ENCODE measurements around the gene APLNR. TPM values are rescaled to one million over a fixed set of nuclear protein-coding genes. Genes with fewer than 3 reads are reported as not detected.

Gene APLNR
- polyA plus RNA-seq, 3 donors, result not detected

GRCh38 chr11:57199330-57199729, 37.7 kb downstream of the APLNR start:
- TF ChIP-seq CTCF (IDR thresholded peaks at IDR 0.05), result no peak
- Histone ChIP-seq H3K9ac (ENCODE audit: insufficient read depth, low read length, poor library complexity, severe bottlenecking) (no peak overlapping the region), H2AFZ (ENCODE audit: insufficient read depth, low read depth, low read length, poor library complexity, severe bottlenecking) (no peak overlapping the region), H3K36me3 (replicated peaks in 1 of 2; ENCODE audit: control insufficient read depth in 1 of 2, insufficient read depth in 2 of 2, low read length in 2 of 2) (no peaks in the 10 kb centered on the region), H3K27ac (ENCODE audit: low read depth in 1 of 2, low read length in 2 of 2) (no peak overlapping the region), H3K4me3 (replicated peaks in 1 of 3; ENCODE audit: low read depth in 2 of 3, low read length in 3 of 3) (no peak overlapping the region), H3K9me3 (replicated peaks in 1 of 2; ENCODE audit: control insufficient read depth in 1 of 2, insufficient read depth in 1 of 2, low read length in 2 of 2) (no peaks in the 10 kb centered on the region), H3K4me1 (ENCODE audit: control insufficient read depth in 1 of 2, insufficient read depth in 2 of 2, low read length in 2 of 2) (no peaks in the 10 kb centered on the region), H4K20me1 (ENCODE audit: insufficient read depth, low read length) (no peaks in the 10 kb centered on the region), H3K4me2 (replicated peaks; ENCODE audit: extremely low read depth, low read length, poor library complexity, severe bottlenecking) (no peak overlapping the region), H3K27me3 (ENCODE audit: control insufficient read depth in 2 of 2, insufficient read depth in 2 of 2, low read length in 2 of 2) (peaks cover 2 to 4% of the 10 kb centered on the region in 2 donors), H3K79me2 (ENCODE audit: insufficient read depth, low read length) (no peaks in the 10 kb centered on the region)
- peaks cover 0 to 2% (median 0%) of the 10 kb centered on the region in 7 donors for H3K9me3 Mint-ChIP-seq
- H3K27ac Mint-ChIP-seq, result no peak overlapping the region
- intact Hi-C loops (cut with micrococcal nuclease), result no loop called here
- DNase-seq, result no peak
- H3K27me3 Mint-ChIP-seq (ENCODE audit: low read depth in 3 of 3), result peaks cover 14 to 25% (median 15%) of the 10 kb centered on the region in 3 donors
- WGBS (ENCODE audit: insufficient coverage), result 91% methylated on average over 10 of the region's 11 CpGs
- H3K4me1 Mint-ChIP-seq, result no peaks in the 10 kb centered on the region
- no peak overlapping the region for H3K4me3 Mint-ChIP-seq
- no peaks in the 10 kb centered on the region for H3K36me3 Mint-ChIP-seq

GRCh38 chr11:57197762-57198161, 39.3 kb downstream of the APLNR start:
- Mint-ChIP-seq H3K27me3 (ENCODE audit: low read depth in 3 of 3) (peaks cover 8 to 27% (median 11%) of the 10 kb centered on the region in 3 donors), H3K4me3 (peak overlapping the region in 1 of 2 donors; percentile 10), H3K9me3 (peaks cover 0 to 4% (median 2%) of the 10 kb centered on the region in 7 donors), H3K36me3 (no peaks in the 10 kb centered on the region), H3K27ac (no peak overlapping the region), H3K4me1 (no peaks in the 10 kb centered on the region)
- Histone ChIP-seq H3K4me2 (replicated peaks; ENCODE audit: extremely low read depth, low read length, poor library complexity, severe bottlenecking) (no peak overlapping the region), H3K4me3 (replicated peaks in 1 of 3; ENCODE audit: low read depth in 2 of 3, low read length in 3 of 3) (no peak overlapping the region), H3K27ac (ENCODE audit: low read depth in 1 of 2, low read length in 2 of 2) (no peak overlapping the region), H3K79me2 (ENCODE audit: insufficient read depth, low read length) (no peaks in the 10 kb centered on the region), H3K9ac (ENCODE audit: insufficient read depth, low read length, poor library complexity, severe bottlenecking) (no peak overlapping the region), H3K4me1 (ENCODE audit: control insufficient read depth in 1 of 2, insufficient read depth in 2 of 2, low read length in 2 of 2) (no peaks in the 10 kb centered on the region), H3K36me3 (replicated peaks in 1 of 2; ENCODE audit: control insufficient read depth in 1 of 2, insufficient read depth in 2 of 2, low read length in 2 of 2) (no peaks in the 10 kb centered on the region), H4K20me1 (ENCODE audit: insufficient read depth, low read length) (no peaks in the 10 kb centered on the region), H2AFZ (ENCODE audit: insufficient read depth, low read depth, low read length, poor library complexity, severe bottlenecking) (no peak overlapping the region), H3K27me3 (ENCODE audit: control insufficient read depth in 2 of 2, insufficient read depth in 2 of 2, low read length in 2 of 2) (peaks cover 2 to 4% of the 10 kb centered on the region in 2 donors), H3K9me3 (replicated peaks in 1 of 2; ENCODE audit: control insufficient read depth in 1 of 2, insufficient read depth in 1 of 2, low read length in 2 of 2) (no peaks in the 10 kb centered on the region)
- WGBS (ENCODE audit: insufficient coverage), result no CpG with 5 or more reads among the region's 2 CpGs
- no peak for TF ChIP-seq CTCF (IDR thresholded peaks at IDR 0.05)
- intact Hi-C loops (cut with micrococcal nuclease), result no loop called here
- no peak for DNase-seq
